ENCODE results near the gene HECTD4. TPM values are rescaled to one million over a fixed set of nuclear protein-coding genes. Genes with fewer than 3 reads are reported as not detected.

The HECTD4 gene
- total and polyA plus RNA-seq, 9 of the 15 experiments (the other 6 are each of a cell fraction or from before 2014, with no cell fraction given), result 3.5 to 33.3 (median 13.5) TPM

GRCh38 chr12:112381883-112382796, at the start of gene HECTD4 (continued):
- no peak for TF ChIP-seq ZNF609 (CRISPR knock-in tag; IDR thresholded peaks at IDR 0.05; ENCODE audit: borderline replicate concordance)
- TF ChIP-seq SRSF9 (IDR thresholded peaks at IDR 0.05; ENCODE audit: borderline replicate concordance, low read depth, low read length), result no peak
- 0 out of 2 replicates have a peak, but pooled peaks have one; percentile 41 for TF ChIP-seq ERF (CRISPR knock-in tag; IDR thresholded peaks at IDR 0.05)
- TF ChIP-seq XRCC3 (IDR thresholded peaks at IDR 0.05), result no peak
- peak; percentile 89 for TF ChIP-seq RBBP5 (IDR thresholded peaks at IDR 0.05; ENCODE audit: borderline replicate concordance, insufficient read depth, low read length, poor library complexity, severe bottlenecking)
- TF ChIP-seq JUNB (CRISPR knock-in tag; conservative IDR thresholded peaks at IDR 0.05), result no peak
- TF ChIP-seq KAT7 (CRISPR knock-in tag; IDR thresholded peaks at IDR 0.05; ENCODE audit: borderline replicate concordance), result 0 out of 2 replicates have a peak, but pooled peaks have one; percentile 21
- TF ChIP-seq RERE (CRISPR knock-in tag; IDR thresholded peaks at IDR 0.05; ENCODE audit: borderline replicate concordance), result no peak
- TF ChIP-seq SP2 (IDR thresholded peaks at IDR 0.05; ENCODE audit: extremely low read depth, low read depth, low read length, poor library complexity, severe bottlenecking), result no peak
- TF ChIP-seq ZNF12 (CRISPR knock-in tag; IDR thresholded peaks at IDR 0.05), result peak; percentile 37; the same call in 1 of the 2 replicates
- TF ChIP-seq SRSF3 (IDR thresholded peaks at IDR 0.05; ENCODE audit: insufficient read depth, low read length), result no peak
- TF ChIP-seq HLTF (IDR thresholded peaks at IDR 0.05), result peak; percentile 55; the same call in 1 of the 2 replicates
- TF ChIP-seq CREM (IDR thresholded peaks at IDR 0.05; ENCODE audit: low read depth), result peak; percentile 51
- 0 out of 2 replicates have a peak, but pooled peaks have one; percentile 56 for TF ChIP-seq NFRKB (IDR thresholded peaks at IDR 0.05; ENCODE audit: low read depth)
- TF ChIP-seq NFIC (IDR thresholded peaks at IDR 0.05), result peak; percentile 61
- peak; percentile 54; the same call in 1 of the 2 replicates for TF ChIP-seq SOX6 (IDR thresholded peaks at IDR 0.05)
- peak; percentile 74; the same call in 1 of the 2 replicates for TF ChIP-seq FOXP1 (CRISPR knock-in tag; IDR thresholded peaks at IDR 0.05)

Measured in K562 (cell line).